ENCODE measurements around the gene ABLIM1.

The ABLIM1 gene

DNA sequence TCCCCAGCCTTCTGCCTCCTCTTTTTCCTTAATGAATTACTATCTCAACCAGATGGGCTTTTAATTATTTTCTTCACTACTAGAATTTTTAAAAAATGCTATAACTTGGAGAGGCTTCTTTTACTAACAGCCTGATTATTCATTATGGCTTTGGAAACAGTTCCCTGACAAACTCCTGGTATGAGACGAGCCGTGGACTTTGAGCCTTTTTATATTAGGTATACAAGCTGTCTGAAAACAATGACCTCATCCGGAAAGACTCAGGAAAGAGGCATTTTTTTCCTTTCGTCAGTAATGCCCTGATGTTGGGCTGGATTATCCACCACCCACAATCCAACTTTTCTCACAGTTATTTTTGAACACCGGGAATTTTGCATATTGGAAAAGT is 26.7 kb upstream of the ABLIM1 start:
- DNase-seq (ENCODE audit: low read depth), result peak; percentile 72

DNA sequence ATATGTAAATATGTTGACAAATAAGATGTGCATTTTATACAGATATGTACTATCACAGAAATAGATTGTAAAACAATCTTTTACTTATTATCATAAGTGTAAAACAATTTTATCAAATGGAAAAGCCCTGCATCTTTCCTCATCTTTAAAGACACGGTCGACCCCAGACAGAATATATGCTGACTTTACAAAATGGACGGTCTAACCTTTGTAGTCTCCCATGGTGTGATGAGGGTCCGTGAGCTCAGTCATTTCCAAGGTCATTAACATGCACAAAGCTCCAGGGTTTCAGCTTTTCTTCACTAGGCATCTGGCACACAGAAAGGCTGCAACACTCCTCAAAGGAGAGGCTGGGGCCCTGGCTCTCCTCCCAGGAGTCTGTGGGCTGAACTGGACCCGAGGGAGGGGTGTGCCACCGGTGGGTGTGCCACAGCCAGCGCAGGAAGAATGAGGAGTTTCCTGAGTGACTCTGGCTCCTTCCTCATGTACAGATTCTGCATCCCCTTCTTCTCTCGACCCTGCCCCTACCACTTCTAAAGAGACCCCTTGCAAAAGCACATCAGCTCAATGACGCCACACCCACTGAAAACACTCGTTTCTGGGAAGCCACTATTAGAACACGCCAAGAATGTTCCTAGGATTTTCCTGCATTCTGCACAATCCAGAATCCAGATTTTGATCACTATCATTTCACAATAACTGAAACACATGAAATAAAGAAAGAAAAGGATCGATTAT is 26.2 kb upstream of the ABLIM1 start:
- no peak for DNase-seq (ENCODE audit: low read depth)

More for the DNA sequence above, 26.7 kb upstream of the ABLIM1 start:
- TF ChIP-seq, protein P1, sequence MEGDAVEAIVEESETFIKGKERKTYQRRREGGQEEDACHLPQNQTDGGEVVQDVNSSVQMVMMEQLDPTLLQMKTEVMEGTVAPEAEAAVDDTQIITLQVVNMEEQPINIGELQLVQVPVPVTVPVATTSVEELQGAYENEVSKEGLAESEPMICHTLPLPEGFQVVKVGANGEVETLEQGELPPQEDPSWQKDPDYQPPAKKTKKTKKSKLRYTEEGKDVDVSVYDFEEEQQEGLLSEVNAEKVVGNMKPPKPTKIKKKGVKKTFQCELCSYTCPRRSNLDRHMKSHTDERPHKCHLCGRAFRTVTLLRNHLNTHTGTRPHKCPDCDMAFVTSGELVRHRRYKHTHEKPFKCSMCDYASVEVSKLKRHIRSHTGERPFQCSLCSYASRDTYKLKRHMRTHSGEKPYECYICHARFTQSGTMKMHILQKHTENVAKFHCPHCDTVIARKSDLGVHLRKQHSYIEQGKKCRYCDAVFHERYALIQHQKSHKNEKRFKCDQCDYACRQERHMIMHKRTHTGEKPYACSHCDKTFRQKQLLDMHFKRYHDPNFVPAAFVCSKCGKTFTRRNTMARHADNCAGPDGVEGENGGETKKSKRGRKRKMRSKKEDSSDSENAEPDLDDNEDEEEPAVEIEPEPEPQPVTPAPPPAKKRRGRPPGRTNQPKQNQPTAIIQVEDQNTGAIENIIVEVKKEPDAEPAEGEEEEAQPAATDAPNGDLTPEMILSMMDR (conservative IDR thresholded peaks at IDR 0.05; ENCODE audit: low read depth, low read length), result no peak
- no peak overlapping the region for H3K4me3 ChIP-seq (ENCODE audit: low read length)

DNA sequence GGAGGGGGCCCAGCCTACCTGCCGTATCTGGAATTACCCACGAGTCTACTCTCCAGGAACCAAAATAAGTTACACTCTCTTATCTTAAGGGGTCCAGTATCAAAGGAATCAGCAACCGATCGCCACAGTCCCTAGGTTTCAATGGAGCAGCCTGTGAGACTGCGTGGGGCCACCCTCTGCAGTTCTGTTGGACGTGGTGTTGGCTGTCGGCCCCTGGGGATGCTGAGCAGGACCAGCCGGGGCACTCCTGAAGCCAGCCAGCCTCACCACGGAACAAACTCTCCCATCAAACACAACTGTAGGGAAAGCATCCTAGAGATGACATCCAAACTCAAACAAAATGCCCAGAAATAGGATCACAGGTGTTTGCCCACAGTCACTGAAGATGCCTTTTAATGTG is 25.5 kb upstream of the ABLIM1 start:
- no peak for DNase-seq (ENCODE audit: low read depth)
- no peak overlapping the region for H3K4me3 ChIP-seq (ENCODE audit: low read length)
- TF ChIP-seq, protein P1 (conservative IDR thresholded peaks at IDR 0.05; ENCODE audit: low read depth, low read length), result no peak

More for the DNA sequence above, 26.2 kb upstream of the ABLIM1 start:
- H3K4me3 ChIP-seq (ENCODE audit: low read length), result peak overlapping the region; percentile 2
- TF ChIP-seq, protein P1 (conservative IDR thresholded peaks at IDR 0.05; ENCODE audit: low read depth, low read length), result no peak

DNA sequence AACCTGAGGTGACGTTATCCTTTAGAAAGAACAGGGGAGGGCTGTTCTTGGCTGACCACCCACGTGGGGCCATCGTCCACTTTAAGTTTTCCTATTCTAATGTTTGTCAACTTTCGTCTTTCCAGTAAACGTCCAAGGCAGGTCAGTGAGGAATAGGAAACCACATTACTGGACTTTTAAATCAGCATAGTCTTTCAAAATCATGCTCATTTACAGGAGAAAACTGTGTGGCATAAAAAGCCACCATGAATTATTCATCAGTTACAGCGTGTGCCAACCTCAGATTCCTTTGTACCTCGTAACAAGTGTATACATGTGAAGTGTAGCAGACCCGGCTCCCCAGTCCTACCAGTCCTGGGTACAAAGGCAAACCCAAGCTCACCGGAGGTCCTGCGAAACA is 25.1 kb upstream of the ABLIM1 start:
- no peak overlapping the region for H3K4me3 ChIP-seq (ENCODE audit: low read length)
- DNase-seq (ENCODE audit: low read depth), result no peak
- TF ChIP-seq, protein P1 (conservative IDR thresholded peaks at IDR 0.05; ENCODE audit: low read depth, low read length), result no peak

DNA sequence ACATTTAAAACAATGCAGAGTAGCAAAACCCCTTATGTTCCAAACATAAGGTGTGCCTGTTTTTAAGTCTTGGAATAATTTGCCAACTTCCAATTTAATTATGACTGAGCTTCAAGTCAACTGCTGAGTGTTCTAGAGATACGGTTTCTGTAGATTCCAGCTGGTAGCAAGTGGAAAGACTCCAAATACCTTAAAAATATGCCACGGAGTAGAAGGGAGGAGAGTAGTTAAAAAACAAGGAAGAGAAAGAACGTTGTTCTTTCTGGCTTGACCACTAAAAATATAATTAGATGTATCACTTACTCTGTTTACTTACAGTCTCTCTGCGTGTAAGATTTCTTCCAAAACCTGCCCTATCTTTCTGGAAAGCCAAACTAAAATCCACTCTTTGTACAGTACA is 24.5 kb upstream of the ABLIM1 start:
- no peak for DNase-seq (ENCODE audit: low read depth)
- H3K4me3 ChIP-seq (ENCODE audit: low read length), result no peak overlapping the region
- TF ChIP-seq, protein P1 (conservative IDR thresholded peaks at IDR 0.05; ENCODE audit: low read depth, low read length), result no peak

DNA sequence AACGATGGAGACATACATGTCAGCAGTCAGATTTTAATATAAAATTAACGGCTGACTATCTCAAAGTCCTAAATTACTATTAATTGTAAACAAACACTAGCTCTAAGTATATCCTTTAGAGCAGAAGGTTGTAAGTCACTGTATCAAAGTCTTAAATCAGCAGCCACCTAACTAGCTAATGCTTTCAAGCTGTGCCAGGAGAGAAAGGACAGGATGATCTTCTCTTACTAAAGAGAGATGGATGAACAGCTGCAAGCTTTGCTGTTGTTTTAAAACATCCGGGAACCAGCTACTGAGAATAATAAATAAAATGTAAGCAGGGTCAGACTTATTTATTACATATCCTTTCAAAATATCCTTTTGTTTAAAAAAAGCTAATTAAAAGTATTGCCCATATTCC is 24.0 kb upstream of the ABLIM1 start:
- DNase-seq (ENCODE audit: low read depth), result no peak
- TF ChIP-seq, protein P1 (conservative IDR thresholded peaks at IDR 0.05; ENCODE audit: low read depth, low read length), result no peak

DNA sequence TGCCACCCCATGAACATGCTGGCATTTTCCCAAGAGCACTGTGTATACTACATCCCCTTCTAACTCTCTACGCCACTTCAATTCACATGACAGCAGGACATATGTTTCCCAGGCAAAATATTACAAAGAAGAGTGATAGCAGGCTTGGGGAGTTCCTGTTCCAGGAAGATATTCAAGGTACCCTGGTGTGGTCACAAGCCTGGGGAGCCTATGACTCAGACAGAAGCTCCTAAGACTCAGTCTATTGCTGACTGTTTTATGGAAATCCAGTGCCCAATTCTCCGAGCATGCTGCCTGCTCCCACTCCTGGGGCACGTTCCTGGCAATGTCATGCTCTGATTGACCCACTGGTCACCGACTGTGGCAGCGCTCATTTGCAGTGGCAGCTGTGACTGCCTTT is 23.5 kb upstream of the ABLIM1 start:
- no peak for DNase-seq (ENCODE audit: low read depth)

More for the DNA sequence above, 24.0 kb upstream of the ABLIM1 start:
- H3K4me3 ChIP-seq (ENCODE audit: low read length), result no peak overlapping the region

More for the DNA sequence above, 23.5 kb upstream of the ABLIM1 start:
- TF ChIP-seq, protein P1 (conservative IDR thresholded peaks at IDR 0.05; ENCODE audit: low read depth, low read length), result no peak
- H3K4me3 ChIP-seq (ENCODE audit: low read length), result no peak overlapping the region
